Metanephros (tissue), 1 donor: Measurements from ENCODE around the gene TAF11. TPM values are rescaled to one million over a fixed set of nuclear protein-coding genes. Genes with fewer than 3 reads are reported as not detected.

Experiments used
- total RNA-seq: library from RNA; depleted of rRNA; stranded (reverse); fragments of >200 nt; gene quantifications from one replicate; pipeline ENCODE4 v1.2.3, GENCODE V29; 2014

TAF11 gene
- 30.1 TPM for total RNA-seq

GRCh38 chr6:34887753-34888513, at the start of gene TAF11:
TAF11 (minus strand) TSS chr6:34888042; CDS start chr6:34887957, 85 bp downstream.

GRCh38 chr6:34888874-34889555, 1.2 kb upstream of the TAF11 start, which contains the start of gene ANKS1A:
ANKS1A (plus strand) TSS chr6:34889255; CDS start chr6:34889403, 148 bp downstream.

Other genes starting within 250 kb of the TAF11 start
- gene ILRUN, start 191.3 kb downstream of the TAF11 start, total RNA-seq, result 46.5 TPM
- 48.3 TPM for gene SNRPC, start 130.5 kb downstream of the TAF11 start, total RNA-seq
- 12.0 TPM for gene BLTP3A, start 96.0 kb downstream of the TAF11 start, total RNA-seq
- 37.3 TPM for gene ANKS1A, start 1.2 kb upstream of the TAF11 start, total RNA-seq